GM13976 (cell line): Measurements from ENCODE around the gene CCDC85C.

ENCODE experiments used
- DNase-seq: peaks from one replicate; pipeline ENCODE4 v3.0.0; 2012; ENCODE audit warnings: low spot score
- in situ Hi-C: fragments of 300-500 bp; cut with MboI; formaldehyde crosslinking; loops from one replicate; pipeline ENCODE4 v1.12.0; 2022; ENCODE audit warnings: low sequenced_read_pairs, mixed read lengths, inconsistent platforms; ENCODE audit not compliant: unreplicated experiment
- TF ChIP-seq, protein P1 (sequence below): IDR thresholded peaks from 2 replicates; pipeline ENCODE4 v1.5.1; 2012; ENCODE audit warnings: borderline replicate concordance, mild to moderate bottlenecking; ENCODE audit not compliant: insufficient read depth; ENCODE audit errors: extremely low read depth, missing control alignments, control extremely low read depth

Gene CCDC85C

GRCh38 chr14:99564256-99564925 lies 39.6 kb downstream of the CCDC85C start:
- no peak for DNase-seq
- TF ChIP-seq, protein P1, sequence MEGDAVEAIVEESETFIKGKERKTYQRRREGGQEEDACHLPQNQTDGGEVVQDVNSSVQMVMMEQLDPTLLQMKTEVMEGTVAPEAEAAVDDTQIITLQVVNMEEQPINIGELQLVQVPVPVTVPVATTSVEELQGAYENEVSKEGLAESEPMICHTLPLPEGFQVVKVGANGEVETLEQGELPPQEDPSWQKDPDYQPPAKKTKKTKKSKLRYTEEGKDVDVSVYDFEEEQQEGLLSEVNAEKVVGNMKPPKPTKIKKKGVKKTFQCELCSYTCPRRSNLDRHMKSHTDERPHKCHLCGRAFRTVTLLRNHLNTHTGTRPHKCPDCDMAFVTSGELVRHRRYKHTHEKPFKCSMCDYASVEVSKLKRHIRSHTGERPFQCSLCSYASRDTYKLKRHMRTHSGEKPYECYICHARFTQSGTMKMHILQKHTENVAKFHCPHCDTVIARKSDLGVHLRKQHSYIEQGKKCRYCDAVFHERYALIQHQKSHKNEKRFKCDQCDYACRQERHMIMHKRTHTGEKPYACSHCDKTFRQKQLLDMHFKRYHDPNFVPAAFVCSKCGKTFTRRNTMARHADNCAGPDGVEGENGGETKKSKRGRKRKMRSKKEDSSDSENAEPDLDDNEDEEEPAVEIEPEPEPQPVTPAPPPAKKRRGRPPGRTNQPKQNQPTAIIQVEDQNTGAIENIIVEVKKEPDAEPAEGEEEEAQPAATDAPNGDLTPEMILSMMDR = no peak
- in situ Hi-C loops = no loop called here

- TF ChIP-seq, protein P1 = no peak
- in situ Hi-C loops = no loop called here
- no peak for DNase-seq
These were observed 40.3 kb downstream of the CCDC85C start for GRCh38 chr14:99563749-99564129.

DNA sequence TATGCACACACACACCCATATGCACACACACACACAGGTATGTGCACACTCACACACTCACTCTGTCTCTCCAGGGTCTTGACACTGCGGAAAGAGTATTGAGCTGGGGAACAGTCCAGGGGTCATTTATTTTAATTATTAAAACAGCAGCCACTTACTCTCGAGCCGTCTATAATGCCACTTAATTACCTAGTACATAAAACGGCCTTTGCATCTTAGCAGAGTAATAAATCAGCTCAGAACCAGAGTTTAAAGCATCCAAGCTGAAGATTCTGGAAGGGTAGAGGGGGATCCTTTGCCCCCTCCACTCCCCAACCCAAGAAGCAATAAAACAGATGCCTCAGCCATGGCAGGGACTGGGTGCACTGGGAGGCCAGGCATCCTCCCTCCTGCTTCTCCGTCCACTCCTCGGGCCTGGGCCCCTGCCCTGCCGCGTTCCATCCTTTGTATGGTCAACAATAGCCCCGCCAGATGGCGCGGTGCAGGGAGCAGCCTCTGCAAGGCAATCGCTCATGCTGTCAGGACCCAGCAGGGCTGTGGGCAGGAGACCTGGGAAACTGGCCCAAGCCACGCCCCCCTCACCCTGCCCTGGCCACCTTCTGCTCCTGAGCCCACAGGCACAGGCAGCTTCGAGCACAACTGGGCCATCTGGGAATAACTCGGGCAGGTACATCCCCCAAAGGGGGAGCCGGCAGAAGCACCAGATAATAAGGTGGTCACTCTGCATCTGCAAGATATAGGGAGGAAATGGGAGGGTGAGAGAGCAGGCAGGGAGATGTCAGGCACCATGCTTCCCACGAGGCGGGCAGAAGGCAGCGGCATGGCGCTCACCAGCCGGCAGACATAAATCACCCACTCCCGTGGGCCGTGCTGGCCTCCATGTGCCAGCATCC lies 40.9 kb downstream of the CCDC85C start:
- TF ChIP-seq, protein P1 = no peak
- DNase-seq = no peak
- in situ Hi-C loops = no loop called here

DNA sequence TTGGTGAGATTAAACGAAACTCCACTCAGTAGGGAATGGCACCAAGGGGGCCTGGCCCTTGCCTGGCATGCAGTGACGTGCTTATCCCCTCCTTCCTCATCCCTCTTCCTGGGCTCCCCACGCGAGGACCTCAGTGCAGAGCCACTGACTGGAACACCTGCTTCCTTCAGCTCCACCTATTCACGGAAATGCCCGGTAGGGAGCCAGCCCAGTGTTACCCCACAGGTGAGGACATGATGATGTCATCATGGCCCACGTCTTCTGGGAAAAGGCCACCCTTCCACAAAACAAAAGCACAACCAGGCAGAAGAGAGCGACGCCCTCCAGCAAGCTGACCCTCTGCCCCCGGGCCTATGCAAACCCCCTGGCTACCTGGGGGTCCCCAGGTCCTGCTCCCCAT lies 42.1 kb downstream of the CCDC85C start:
- in situ Hi-C loops = no loop called here
- TF ChIP-seq, protein P1 = no peak
- DNase-seq = no peak

- TF ChIP-seq, protein P1 = no peak
- in situ Hi-C loops = no loop called here
- DNase-seq = no peak
These were observed 42.9 kb downstream of the CCDC85C start for GRCh38 chr14:99560922-99561683.

DNA sequence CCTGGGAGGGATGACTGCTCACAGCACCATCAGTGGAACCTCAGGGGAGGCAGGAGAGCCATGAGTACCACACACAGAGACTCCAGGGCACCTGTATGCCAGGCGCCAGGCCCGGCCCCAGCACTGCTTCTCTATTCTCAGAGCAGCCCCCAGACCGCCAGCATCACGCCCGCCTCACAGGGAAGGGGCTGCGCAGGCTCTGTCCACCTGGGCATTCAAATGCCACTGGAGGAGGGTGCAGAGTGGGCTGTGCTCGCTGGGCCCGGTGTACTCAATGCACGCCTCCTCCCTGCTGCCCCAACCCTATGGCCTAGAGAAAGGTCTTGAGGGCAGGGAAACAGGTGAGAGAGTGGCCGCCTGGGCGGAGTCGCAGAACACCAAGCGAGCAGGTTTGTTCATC lies 43.6 kb downstream of the CCDC85C start:
- DNase-seq = no peak
- TF ChIP-seq, protein P1 = no peak
- in situ Hi-C loops = no loop called here
